ENCODE measurements around the gene RBM6.

DNA sequence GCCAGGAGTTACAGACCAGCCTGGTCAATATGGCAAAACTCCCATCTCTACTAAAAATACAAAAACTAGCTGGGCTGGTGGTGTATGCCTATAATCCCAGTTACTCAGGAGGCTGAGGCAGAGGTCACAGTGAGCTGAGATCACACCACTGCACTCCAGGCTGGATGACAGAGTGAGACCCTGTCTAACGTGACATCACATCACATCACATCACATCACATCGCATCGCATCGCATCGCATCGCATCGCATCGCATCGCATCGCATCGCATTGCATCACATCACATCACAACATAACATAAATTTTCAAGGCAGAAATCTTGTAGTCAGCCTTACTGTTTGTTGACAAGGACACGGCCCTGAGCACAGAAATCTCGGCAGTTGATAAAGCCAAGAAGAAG lies 44.4 kb downstream of the RBM6 start:
- TF ChIP-seq, protein P1, sequence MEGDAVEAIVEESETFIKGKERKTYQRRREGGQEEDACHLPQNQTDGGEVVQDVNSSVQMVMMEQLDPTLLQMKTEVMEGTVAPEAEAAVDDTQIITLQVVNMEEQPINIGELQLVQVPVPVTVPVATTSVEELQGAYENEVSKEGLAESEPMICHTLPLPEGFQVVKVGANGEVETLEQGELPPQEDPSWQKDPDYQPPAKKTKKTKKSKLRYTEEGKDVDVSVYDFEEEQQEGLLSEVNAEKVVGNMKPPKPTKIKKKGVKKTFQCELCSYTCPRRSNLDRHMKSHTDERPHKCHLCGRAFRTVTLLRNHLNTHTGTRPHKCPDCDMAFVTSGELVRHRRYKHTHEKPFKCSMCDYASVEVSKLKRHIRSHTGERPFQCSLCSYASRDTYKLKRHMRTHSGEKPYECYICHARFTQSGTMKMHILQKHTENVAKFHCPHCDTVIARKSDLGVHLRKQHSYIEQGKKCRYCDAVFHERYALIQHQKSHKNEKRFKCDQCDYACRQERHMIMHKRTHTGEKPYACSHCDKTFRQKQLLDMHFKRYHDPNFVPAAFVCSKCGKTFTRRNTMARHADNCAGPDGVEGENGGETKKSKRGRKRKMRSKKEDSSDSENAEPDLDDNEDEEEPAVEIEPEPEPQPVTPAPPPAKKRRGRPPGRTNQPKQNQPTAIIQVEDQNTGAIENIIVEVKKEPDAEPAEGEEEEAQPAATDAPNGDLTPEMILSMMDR (IDR thresholded peaks at IDR 0.05; ENCODE audit: low read length), result no peak
- TF ChIP-seq EZH2 (optimal IDR thresholded peaks at IDR 0.05; ENCODE audit: low read depth, low read length), result no peak
